Measurements from ENCODE around the gene NCAPG2. TPM values are rescaled to one million over a fixed set of nuclear protein-coding genes. Genes with fewer than 3 reads are reported as not detected.
"Not testable (repeated sequence)": the region's sequence is repeated elsewhere in the genome, so short reads cannot be mapped to it uniquely, and the experiment has no call there.

The NCAPG2 gene
- total RNA-seq, 4 donors from 2014 or later: 6.7 to 8.3 (median 7.7) TPM

DNA sequence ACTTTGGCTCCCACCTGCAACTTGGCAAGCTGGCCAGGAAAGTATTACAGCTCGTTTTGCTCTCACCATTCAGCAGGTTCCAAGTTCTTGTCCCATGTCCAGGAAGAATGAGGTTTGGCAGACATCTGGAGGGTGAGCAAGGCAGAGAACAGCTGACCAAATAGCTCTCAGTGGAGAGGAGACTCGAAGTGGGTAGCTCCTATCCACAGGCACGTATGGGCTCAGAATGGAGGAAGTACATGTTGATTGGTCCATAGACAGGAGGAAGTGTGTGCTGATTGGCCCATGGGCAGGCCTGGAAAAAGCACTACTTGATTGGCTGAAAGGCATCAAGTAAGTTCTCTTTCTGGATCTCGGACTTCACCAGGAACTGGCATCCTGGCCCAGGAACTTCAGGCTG is 3.0 kb upstream of the NCAPG2 start:
- Histone ChIP-seq H3K27me3 (no peaks in the 10 kb centered on the region), H3K36me3 (no peaks in the 10 kb centered on the region), H3K27ac (no peak overlapping the region), H3K4me1 (peaks cover 0 to 6% of the 10 kb centered on the region in 2 donors), H3K4me3 (replicated peaks in 1 of 3) (no peak overlapping the region), H3K9me3 (no peaks in the 10 kb centered on the region)
- no peak for TF ChIP-seq POLR2A (IDR thresholded peaks at IDR 0.05)
- TF ChIP-seq, protein P1, sequence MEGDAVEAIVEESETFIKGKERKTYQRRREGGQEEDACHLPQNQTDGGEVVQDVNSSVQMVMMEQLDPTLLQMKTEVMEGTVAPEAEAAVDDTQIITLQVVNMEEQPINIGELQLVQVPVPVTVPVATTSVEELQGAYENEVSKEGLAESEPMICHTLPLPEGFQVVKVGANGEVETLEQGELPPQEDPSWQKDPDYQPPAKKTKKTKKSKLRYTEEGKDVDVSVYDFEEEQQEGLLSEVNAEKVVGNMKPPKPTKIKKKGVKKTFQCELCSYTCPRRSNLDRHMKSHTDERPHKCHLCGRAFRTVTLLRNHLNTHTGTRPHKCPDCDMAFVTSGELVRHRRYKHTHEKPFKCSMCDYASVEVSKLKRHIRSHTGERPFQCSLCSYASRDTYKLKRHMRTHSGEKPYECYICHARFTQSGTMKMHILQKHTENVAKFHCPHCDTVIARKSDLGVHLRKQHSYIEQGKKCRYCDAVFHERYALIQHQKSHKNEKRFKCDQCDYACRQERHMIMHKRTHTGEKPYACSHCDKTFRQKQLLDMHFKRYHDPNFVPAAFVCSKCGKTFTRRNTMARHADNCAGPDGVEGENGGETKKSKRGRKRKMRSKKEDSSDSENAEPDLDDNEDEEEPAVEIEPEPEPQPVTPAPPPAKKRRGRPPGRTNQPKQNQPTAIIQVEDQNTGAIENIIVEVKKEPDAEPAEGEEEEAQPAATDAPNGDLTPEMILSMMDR (IDR thresholded peaks at IDR 0.05): no peak
- intact Hi-C loops (cut with DNase I): loop anchor here (10.0 kb wide), 1 partner anchor 127 kb away; no protein-coding TSS in a partner anchor
- DNase-seq: no peak
- WGBS, 2 donors: 56 to 75% methylated on average over 4 of the region's 4 CpGs

DNA sequence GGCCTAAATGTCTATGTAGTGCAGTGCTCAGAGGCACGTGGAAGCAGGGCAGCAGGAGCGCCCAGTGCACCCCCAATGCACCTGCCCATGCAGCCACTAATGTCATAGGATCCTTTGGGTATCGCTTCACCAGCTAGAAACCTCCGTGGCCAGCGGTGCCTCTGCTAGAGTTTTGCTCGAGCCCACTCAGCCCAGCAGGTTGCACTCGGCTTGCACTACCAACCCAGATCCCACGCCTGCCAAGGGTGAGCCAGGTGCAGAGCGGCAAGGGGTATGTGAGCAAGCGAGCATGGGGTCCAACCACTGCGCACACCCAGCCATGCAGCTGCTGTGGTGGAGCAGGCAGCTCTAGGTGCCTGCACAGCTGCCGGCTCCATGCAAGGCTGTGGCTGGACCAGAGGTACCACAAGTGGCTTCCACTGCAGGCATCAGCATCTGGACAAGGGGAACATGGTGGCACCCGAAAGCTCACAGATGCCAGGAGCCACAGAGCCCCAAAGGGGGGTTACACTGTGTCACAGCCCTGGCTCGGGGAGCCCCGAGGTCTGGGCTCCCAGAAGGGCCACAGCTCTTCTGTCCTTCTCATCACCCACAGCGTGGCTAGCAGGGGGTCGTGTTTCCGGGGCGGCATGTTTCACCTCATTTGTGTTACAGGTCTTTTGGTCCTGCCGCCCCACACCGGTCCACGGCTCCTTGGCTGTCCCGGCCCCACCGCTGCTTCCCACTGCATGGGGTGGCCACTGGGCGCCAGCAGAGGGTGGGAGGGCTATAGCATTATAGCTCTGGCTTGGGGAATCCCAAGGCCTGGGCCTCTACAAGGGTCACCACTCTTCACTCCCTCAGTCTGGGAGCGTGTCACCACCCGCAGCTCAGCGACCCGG is 2.3 kb upstream of the NCAPG2 start:
- no peak overlapping the region for H3K27ac ChIP-seq
- no peak overlapping the region for H3K4me3 ChIP-seq (replicated peaks in 1 of 3)
- no peaks in the 10 kb centered on the region for H3K9me3 ChIP-seq
- 93 to 96% methylated on average over 19 to 21 of the region's 29 CpGs for WGBS, 2 donors
- DNase-seq: no peak
- no peaks in the 10 kb centered on the region for H3K27me3 ChIP-seq
- peaks cover 0 to 6% of the 10 kb centered on the region in 2 donors for H3K4me1 ChIP-seq
- H3K36me3 ChIP-seq: no peaks in the 10 kb centered on the region
- no peak for TF ChIP-seq POLR2A (IDR thresholded peaks at IDR 0.05)
- intact Hi-C loops (cut with DNase I): loop anchor here (10.0 kb wide), 1 partner anchor 128 kb away; no protein-coding TSS in a partner anchor

DNA sequence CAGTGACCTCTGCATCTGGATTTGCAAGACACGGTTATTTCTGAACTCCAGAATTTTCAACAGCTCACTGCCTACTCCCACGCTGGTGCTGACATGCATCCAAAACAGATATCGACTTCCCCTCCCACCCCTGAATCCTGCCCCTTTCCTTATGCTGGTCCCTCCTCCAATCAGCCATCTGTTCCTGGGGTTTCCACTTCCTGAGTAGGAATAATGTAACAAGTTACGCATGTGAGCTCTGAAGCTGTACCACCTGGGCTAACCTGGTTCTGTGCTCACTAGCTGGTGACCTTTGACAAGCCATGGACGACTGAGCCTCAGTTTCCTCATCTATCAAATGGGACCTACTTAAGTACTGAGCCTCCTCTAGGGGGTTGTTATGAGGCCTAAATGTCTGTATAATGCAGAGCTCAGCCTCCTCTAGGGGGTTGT is 1.7 kb upstream of the NCAPG2 start:
- Histone ChIP-seq H3K9me3 (no peaks in the 10 kb centered on the region), H3K4me1 (peaks cover 0 to 6% of the 10 kb centered on the region in 2 donors), H3K27ac (no peak overlapping the region), H3K4me3 (replicated peaks in 1 of 3) (no peak overlapping the region), H3K27me3 (no peaks in the 10 kb centered on the region), H3K36me3 (no peaks in the 10 kb centered on the region)
- 84 to 85% methylated on average over 5 of the region's 5 CpGs for WGBS, 2 donors
- TF ChIP-seq, protein P1 (IDR thresholded peaks at IDR 0.05): no peak
- TF ChIP-seq POLR2A (IDR thresholded peaks at IDR 0.05): no peak
- DNase-seq: no peak
- intact Hi-C loops (cut with DNase I): loop anchor here (10.0 kb wide), 1 partner anchor 129 kb away; no protein-coding TSS in a partner anchor

DNA sequence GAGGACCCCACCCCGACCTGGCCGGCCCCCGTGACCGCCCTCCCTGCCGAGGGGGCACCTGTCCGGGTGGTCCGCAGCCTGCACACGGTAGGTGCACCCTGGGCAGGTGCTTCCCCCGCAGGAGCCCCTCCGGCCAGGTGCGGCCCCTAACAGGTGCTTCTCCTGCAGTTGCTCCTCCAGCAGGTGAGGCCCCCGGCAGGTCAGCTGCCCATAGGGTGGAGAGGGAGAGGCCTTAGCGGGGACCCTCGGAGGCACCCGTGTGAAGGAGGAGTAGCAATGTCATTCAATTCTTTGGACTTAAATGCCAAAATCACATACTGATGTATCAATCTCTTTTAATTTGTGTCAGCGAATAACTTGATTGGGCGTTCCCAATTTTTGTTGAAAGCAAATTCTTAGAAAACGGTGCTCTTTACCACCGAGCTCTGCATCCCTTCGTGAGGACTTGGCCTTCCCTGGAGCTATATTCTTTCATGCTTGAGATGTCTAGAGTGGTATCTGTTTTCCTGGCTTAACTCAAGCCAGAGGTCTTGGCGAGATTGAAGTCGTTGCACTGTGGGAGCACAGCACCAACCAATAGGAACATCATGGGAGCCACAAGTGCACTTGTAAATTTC is 738 bp upstream of the NCAPG2 start:
- H3K4me3 ChIP-seq (replicated peaks in 1 of 3): peak overlapping the region; percentile 30 to 89 (median 58)
- DNase-seq: no peak
- H3K27me3 ChIP-seq: no peaks in the 10 kb centered on the region
- no peaks in the 10 kb centered on the region for H3K36me3 ChIP-seq
- H3K4me1 ChIP-seq: peaks cover 0 to 6% of the 10 kb centered on the region in 2 donors
- peak overlapping the region; percentile 18 to 88 (median 81) for H3K27ac ChIP-seq
- intact Hi-C loops (cut with DNase I): loop anchor here (10.0 kb wide), 1 partner anchor 129 kb away; no protein-coding TSS in a partner anchor
- 8 to 20% methylated on average over 10 to 18 of the region's 22 CpGs for WGBS, 2 donors
- no peaks in the 10 kb centered on the region for H3K9me3 ChIP-seq
- TF ChIP-seq, protein P1 (IDR thresholded peaks at IDR 0.05): no peak
- TF ChIP-seq POLR2A (IDR thresholded peaks at IDR 0.05): no peak

DNA sequence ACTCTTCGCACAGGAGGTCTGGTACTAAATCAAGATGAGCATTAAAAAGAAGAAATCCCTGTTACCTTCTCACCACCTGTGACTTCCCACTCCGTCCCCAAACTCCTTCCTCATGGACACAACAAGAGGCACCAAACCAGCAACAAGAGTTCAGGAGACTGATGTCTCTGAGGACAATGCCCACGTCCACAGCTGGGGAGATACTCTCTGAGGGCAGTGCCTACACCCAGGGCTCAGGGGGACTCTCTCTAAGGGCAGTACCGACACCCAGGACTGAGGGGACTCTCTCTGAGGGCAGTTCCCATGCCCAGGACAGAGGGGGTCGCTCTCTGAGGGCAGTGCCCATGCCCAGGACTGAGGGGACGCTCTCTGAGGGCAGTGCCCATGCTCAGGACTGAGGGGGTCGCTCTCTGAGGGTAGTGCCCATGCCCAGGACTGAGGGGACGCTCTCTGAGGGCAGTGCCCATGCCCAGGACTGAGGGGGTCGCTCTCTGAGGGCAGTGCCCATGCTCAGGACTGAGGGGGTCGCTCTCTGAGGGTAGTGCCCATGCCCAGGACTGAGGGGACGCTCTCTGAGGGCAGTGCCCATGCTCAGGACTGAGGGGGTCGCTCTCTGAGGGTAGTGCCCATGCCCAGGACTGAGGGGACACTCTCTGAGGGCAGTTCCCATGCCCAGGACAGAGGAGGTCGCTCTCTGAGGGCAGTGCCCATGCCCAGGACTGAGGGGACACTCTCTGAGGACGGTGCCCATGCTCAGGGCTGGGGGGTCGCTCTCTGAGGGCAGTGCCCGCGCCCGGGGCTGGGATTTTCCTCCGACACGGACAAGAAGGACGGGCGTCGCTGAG is 703 bp downstream of the NCAPG2 start:
- 26 to 36% methylated on average over 8 to 9 of the region's 23 CpGs for WGBS, 2 donors
- peak overlapping the region in 1 of 3 donors; percentile 17 for H3K27ac ChIP-seq
- intact Hi-C loops (cut with DNase I): loop anchor here (5.0 to 10.0 kb wide), 2 partner anchors 131 to 273 kb away; no protein-coding TSS in a partner anchor

More for the DNA sequence above, 703 bp downstream of the NCAPG2 start:
- peak overlapping the region; percentile 52 to 89 (median 68) for H3K4me3 ChIP-seq (replicated peaks in 1 of 3)
- H3K4me1 ChIP-seq, H3K27me3 ChIP-seq, H3K9me3 ChIP-seq, H3K36me3 ChIP-seq, DNase-seq: not testable (repeated sequence)
